ENCODE data around the gene DGAT2. TPM values are rescaled to one million over a fixed set of nuclear protein-coding genes. Genes with fewer than 3 reads are reported as not detected.

The DGAT2 gene
- total and polyA plus RNA-seq, 4 donors, result 57.2 to 152 (median 108) TPM

DNA sequence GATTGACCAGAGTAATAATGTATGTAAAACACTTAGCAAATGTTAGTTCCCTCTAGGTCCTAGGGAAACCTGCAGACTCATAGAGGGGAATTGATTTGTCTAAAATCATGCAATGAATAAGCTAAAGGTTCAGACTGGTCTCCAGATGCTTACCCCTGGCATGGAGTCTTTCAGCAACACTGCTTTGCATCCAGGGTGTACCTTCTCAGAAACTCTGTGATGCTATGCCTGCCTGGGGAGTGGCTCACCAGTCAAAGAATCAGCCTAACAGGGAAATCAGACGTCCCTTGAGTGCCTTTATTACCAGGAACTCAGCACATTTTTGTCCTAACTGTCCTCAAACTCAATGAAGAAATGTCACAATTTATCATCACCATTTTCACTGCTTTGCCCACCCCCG is 40.5 kb downstream of the DGAT2 start:
- H3K9me3 ChIP-seq (ENCODE audit: control insufficient read depth in 4 of 4, low read length in 3 of 4), result no peaks in the 10 kb centered on the region
- H3K27ac ChIP-seq (ENCODE audit: low read depth in 1 of 2, low read length in 2 of 2), result no peak overlapping the region
- WGBS, result 67% methylated on average over 2 of the region's 2 CpGs
- H3K36me3 ChIP-seq (ENCODE audit: control insufficient read depth in 4 of 4, insufficient read depth in 3 of 4, low read depth in 1 of 4, low read length in 3 of 4), result no peaks in the 10 kb centered on the region
- no peak overlapping the region for H3K9ac ChIP-seq (ENCODE audit: low read depth in 1 of 2, low read length in 2 of 2)
- no peak overlapping the region for H3K4me3 ChIP-seq (ENCODE audit: low read depth in 1 of 3, low read length in 3 of 3)
- TF ChIP-seq TAF1 (conservative IDR thresholded peaks at IDR 0.05), result no peak
- no peak for TF ChIP-seq SP1 (IDR thresholded peaks at IDR 0.05)
- TF ChIP-seq, protein P1, sequence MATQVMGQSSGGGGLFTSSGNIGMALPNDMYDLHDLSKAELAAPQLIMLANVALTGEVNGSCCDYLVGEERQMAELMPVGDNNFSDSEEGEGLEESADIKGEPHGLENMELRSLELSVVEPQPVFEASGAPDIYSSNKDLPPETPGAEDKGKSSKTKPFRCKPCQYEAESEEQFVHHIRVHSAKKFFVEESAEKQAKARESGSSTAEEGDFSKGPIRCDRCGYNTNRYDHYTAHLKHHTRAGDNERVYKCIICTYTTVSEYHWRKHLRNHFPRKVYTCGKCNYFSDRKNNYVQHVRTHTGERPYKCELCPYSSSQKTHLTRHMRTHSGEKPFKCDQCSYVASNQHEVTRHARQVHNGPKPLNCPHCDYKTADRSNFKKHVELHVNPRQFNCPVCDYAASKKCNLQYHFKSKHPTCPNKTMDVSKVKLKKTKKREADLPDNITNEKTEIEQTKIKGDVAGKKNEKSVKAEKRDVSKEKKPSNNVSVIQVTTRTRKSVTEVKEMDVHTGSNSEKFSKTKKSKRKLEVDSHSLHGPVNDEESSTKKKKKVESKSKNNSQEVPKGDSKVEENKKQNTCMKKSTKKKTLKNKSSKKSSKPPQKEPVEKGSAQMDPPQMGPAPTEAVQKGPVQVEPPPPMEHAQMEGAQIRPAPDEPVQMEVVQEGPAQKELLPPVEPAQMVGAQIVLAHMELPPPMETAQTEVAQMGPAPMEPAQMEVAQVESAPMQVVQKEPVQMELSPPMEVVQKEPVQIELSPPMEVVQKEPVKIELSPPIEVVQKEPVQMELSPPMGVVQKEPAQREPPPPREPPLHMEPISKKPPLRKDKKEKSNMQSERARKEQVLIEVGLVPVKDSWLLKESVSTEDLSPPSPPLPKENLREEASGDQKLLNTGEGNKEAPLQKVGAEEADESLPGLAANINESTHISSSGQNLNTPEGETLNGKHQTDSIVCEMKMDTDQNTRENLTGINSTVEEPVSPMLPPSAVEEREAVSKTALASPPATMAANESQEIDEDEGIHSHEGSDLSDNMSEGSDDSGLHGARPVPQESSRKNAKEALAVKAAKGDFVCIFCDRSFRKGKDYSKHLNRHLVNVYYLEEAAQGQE (IDR thresholded peaks at IDR 0.05), result no peak
- TF ChIP-seq FOXA1 (IDR thresholded peaks at IDR 0.05), result no peak
- TF ChIP-seq HNF4A (conservative IDR thresholded peaks at IDR 0.05), result no peak
- TF ChIP-seq, protein P2, sequence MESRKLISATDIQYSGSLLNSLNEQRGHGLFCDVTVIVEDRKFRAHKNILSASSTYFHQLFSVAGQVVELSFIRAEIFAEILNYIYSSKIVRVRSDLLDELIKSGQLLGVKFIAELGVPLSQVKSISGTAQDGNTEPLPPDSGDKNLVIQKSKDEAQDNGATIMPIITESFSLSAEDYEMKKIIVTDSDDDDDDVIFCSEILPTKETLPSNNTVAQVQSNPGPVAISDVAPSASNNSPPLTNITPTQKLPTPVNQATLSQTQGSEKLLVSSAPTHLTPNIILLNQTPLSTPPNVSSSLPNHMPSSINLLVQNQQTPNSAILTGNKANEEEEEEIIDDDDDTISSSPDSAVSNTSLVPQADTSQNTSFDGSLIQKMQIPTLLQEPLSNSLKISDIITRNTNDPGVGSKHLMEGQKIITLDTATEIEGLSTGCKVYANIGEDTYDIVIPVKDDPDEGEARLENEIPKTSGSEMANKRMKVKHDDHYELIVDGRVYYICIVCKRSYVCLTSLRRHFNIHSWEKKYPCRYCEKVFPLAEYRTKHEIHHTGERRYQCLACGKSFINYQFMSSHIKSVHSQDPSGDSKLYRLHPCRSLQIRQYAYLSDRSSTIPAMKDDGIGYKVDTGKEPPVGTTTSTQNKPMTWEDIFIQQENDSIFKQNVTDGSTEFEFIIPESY (IDR thresholded peaks at IDR 0.05), result no peak
- TF ChIP-seq, protein P3, sequence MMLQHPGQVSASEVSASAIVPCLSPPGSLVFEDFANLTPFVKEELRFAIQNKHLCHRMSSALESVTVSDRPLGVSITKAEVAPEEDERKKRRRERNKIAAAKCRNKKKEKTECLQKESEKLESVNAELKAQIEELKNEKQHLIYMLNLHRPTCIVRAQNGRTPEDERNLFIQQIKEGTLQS (IDR thresholded peaks at IDR 0.05), result no peak
- no peak for TF ChIP-seq YY1 (IDR thresholded peaks at IDR 0.05)
- TF ChIP-seq NR2F2 (IDR thresholded peaks at IDR 0.05), result no peak
- TF ChIP-seq, protein P4, sequence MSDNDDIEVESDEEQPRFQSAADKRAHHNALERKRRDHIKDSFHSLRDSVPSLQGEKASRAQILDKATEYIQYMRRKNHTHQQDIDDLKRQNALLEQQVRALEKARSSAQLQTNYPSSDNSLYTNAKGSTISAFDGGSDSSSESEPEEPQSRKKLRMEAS (IDR thresholded peaks at IDR 0.05), result no peak
- TF ChIP-seq GABPA (IDR thresholded peaks at IDR 0.05 in 1 of 2, conservative IDR thresholded peaks at IDR 0.05 in 1 of 2), result no peak
- no peak for TF ChIP-seq RXRA (IDR thresholded peaks at IDR 0.05)
- DNase-seq (ENCODE audit: low spot score), result no peak
- H3K27me3 ChIP-seq (ENCODE audit: control insufficient read depth in 4 of 4, insufficient read depth in 4 of 4, low read length in 3 of 4), result no peaks in the 10 kb centered on the region
- peaks cover 0 to 1% (median under 1%) of the 10 kb centered on the region in 4 donors for H3K4me1 ChIP-seq (ENCODE audit: control insufficient read depth in 4 of 4, insufficient read depth in 4 of 4, low read length in 3 of 4)

DNA sequence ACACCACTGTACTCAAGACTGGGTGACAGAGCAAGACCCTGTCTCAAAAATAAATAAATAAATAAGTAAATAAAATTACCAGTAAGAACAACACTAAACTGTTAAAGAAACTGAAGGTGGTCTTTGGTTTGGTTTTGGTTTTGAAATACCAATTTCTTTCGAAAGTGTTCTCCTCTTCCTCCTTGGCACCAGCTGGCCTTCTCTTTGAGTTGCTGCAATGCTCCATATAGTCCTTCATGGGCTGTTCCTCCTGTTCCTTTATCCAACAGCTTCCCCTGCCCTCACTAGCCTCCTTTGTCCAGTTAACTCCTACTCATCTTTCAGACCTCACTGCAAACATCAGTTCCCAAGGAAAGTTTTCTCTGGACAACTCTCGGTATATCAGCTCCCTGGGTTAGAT is 41.4 kb downstream of the DGAT2 start:
- no peak for DNase-seq (ENCODE audit: low spot score)
- Histone ChIP-seq H3K4me3 (ENCODE audit: low read depth in 1 of 3, low read length in 3 of 3) (no peak overlapping the region), H3K36me3 (ENCODE audit: control insufficient read depth in 4 of 4, insufficient read depth in 3 of 4, low read depth in 1 of 4, low read length in 3 of 4) (no peaks in the 10 kb centered on the region), H3K27ac (ENCODE audit: low read depth in 1 of 2, low read length in 2 of 2) (no peak overlapping the region), H3K4me1 (ENCODE audit: control insufficient read depth in 4 of 4, insufficient read depth in 4 of 4, low read length in 3 of 4) (peaks cover 2 to 6% (median 5%) of the 10 kb centered on the region in 4 donors), H3K9me3 (ENCODE audit: control insufficient read depth in 4 of 4, low read length in 3 of 4) (no peaks in the 10 kb centered on the region), H3K9ac (ENCODE audit: low read depth in 1 of 2, low read length in 2 of 2) (no peak overlapping the region), H3K27me3 (ENCODE audit: control insufficient read depth in 4 of 4, insufficient read depth in 4 of 4, low read length in 3 of 4) (no peaks in the 10 kb centered on the region)
- 97% methylated on average over 2 of the region's 2 CpGs for WGBS
- TF ChIP-seq EGR1 (IDR thresholded peaks at IDR 0.05; ENCODE audit: low read depth in 2 of 2) (no peak), RXRA (IDR thresholded peaks at IDR 0.05) (no peak), RAD21 (IDR thresholded peaks at IDR 0.05) (no peak), HNF4G (IDR thresholded peaks at IDR 0.05) (no peak), NR2F2 (IDR thresholded peaks at IDR 0.05) (no peak), FOXA1 (IDR thresholded peaks at IDR 0.05) (no peak), JUND (IDR thresholded peaks at IDR 0.05) (no peak), SP1 (IDR thresholded peaks at IDR 0.05) (no peak), HNF4A (conservative IDR thresholded peaks at IDR 0.05) (no peak), FOXA2 (IDR thresholded peaks at IDR 0.05) (no peak)
- TF ChIP-seq, protein P5, sequence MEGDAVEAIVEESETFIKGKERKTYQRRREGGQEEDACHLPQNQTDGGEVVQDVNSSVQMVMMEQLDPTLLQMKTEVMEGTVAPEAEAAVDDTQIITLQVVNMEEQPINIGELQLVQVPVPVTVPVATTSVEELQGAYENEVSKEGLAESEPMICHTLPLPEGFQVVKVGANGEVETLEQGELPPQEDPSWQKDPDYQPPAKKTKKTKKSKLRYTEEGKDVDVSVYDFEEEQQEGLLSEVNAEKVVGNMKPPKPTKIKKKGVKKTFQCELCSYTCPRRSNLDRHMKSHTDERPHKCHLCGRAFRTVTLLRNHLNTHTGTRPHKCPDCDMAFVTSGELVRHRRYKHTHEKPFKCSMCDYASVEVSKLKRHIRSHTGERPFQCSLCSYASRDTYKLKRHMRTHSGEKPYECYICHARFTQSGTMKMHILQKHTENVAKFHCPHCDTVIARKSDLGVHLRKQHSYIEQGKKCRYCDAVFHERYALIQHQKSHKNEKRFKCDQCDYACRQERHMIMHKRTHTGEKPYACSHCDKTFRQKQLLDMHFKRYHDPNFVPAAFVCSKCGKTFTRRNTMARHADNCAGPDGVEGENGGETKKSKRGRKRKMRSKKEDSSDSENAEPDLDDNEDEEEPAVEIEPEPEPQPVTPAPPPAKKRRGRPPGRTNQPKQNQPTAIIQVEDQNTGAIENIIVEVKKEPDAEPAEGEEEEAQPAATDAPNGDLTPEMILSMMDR (IDR thresholded peaks at IDR 0.05; ENCODE audit: low read depth, low read length, missing input control), result no peak
- TF ChIP-seq, protein P2 (IDR thresholded peaks at IDR 0.05), result no peak
- TF ChIP-seq, protein P4 (IDR thresholded peaks at IDR 0.05), result no peak
- TF ChIP-seq, protein P3 (IDR thresholded peaks at IDR 0.05), result no peak

All from liver (tissue), 9 donors.